ENCODE results near the gene FAM20A.

The FAM20A gene

GRCh38 chr17:68591583-68591982 is 9.6 kb downstream of the FAM20A start:
- Histone ChIP-seq H3F3A (ENCODE audit: insufficient read depth, low read length) (no peaks in the 10 kb centered on the region), H3K9me3 (ENCODE audit: low read length) (no peaks in the 10 kb centered on the region), H3K36me3 (ENCODE audit: insufficient read depth, low read length) (no peaks in the 10 kb centered on the region; the same call in 1 of the 2 replicates), H3K4me2 (ENCODE audit: low read length) (no peak overlapping the region), H3K4me1 (ENCODE audit: insufficient read depth, low read length, severe bottlenecking) (no peaks in the 10 kb centered on the region), H3K9me2 (ENCODE audit: low read depth, low read length) (no peaks in the 10 kb centered on the region), H2AFZ (ENCODE audit: low read length) (no peak overlapping the region), H3K27ac (ENCODE audit: low read depth, low read length, poor library complexity, severe bottlenecking) (no peak overlapping the region), H3K27me3 (ENCODE audit: insufficient read depth, low read length) (peaks cover 5% of the 10 kb centered on the region; the same call in 1 of the 2 replicates), H3K79me2 (ENCODE audit: insufficient read depth, low read length) (no peaks in the 10 kb centered on the region), H4K20me1 (ENCODE audit: insufficient read depth, low read length) (no peaks in the 10 kb centered on the region), H3K9ac (ENCODE audit: low read length) (no peak overlapping the region), H3K4me3 (ENCODE audit: low read depth, low read length, poor library complexity, severe bottlenecking) (no peak overlapping the region)
- no peak for TF ChIP-seq CTCF (IDR thresholded peaks at IDR 0.05; ENCODE audit: low read length)
- TF ChIP-seq EZH2 (IDR thresholded peaks at IDR 0.05; ENCODE audit: borderline replicate concordance, low read length) = no peak

DNA sequence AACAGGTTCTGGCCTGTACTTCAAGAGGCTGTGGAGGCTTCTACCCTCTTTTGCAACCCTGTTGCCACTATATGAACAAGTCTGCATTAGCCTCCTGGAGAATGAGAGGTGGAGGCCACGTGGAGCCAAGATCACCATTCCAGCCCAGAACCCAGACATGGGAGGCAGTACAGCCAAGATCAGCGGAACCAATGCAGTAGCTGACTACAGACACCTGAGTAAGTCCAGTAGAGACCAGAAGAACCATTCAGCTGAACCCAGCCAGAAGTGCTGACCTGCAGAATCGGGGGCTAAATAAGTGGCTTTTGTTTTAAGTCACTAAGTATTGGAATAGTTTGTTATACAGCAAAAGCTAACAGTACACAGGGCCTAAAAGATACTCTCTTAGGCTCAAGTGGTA is 12.1 kb downstream of the FAM20A start:
- Histone ChIP-seq H3K4me1 (ENCODE audit: insufficient read depth, low read length, severe bottlenecking) (no peaks in the 10 kb centered on the region), H3K79me2 (ENCODE audit: insufficient read depth, low read length) (no peaks in the 10 kb centered on the region), H4K20me1 (ENCODE audit: insufficient read depth, low read length) (no peaks in the 10 kb centered on the region), H3K27me3 (ENCODE audit: insufficient read depth, low read length) (peaks cover 9% of the 10 kb centered on the region), H3K4me2 (ENCODE audit: low read length) (no peak overlapping the region), H3K4me3 (ENCODE audit: low read depth, low read length, poor library complexity, severe bottlenecking) (no peak overlapping the region), H3K9ac (ENCODE audit: low read length) (no peak overlapping the region), H2AFZ (ENCODE audit: low read length) (no peak overlapping the region), H3K27ac (ENCODE audit: low read depth, low read length, poor library complexity, severe bottlenecking) (no peak overlapping the region), H3K9me2 (ENCODE audit: low read depth, low read length) (no peaks in the 10 kb centered on the region), H3F3A (ENCODE audit: insufficient read depth, low read length) (no peaks in the 10 kb centered on the region), H3K36me3 (ENCODE audit: insufficient read depth, low read length) (no peaks in the 10 kb centered on the region; the same call in 1 of the 2 replicates), H3K9me3 (ENCODE audit: low read length) (no peaks in the 10 kb centered on the region)
- TF ChIP-seq EZH2 (IDR thresholded peaks at IDR 0.05; ENCODE audit: borderline replicate concordance, low read length) (no peak), CTCF (IDR thresholded peaks at IDR 0.05; ENCODE audit: low read length) (no peak)

DNA sequence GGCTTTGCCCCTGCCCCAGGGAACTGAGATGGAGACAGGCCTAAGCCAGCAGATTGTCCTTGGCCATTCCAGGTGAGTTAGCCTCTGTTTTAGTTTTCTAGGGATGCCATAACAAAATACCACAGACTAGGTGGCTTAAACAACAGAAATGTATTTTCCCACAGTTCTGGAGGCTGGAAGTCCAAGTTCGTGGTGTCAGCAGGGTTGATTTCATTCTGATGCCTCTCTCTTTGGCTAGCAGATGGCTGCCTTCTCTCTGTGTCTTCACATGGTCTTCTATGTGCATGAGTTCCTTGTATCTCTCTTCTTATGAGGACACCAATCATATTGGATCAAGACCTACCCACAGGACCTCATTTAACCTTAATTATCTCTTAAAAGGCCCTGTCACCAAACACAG is 12.8 kb downstream of the FAM20A start:
- Histone ChIP-seq H3K9ac (ENCODE audit: low read length) (no peak overlapping the region), H3F3A (ENCODE audit: insufficient read depth, low read length) (no peaks in the 10 kb centered on the region), H4K20me1 (ENCODE audit: insufficient read depth, low read length) (no peaks in the 10 kb centered on the region), H3K4me1 (ENCODE audit: insufficient read depth, low read length, severe bottlenecking) (no peaks in the 10 kb centered on the region), H3K36me3 (ENCODE audit: insufficient read depth, low read length) (no peaks in the 10 kb centered on the region; the same call in 1 of the 2 replicates), H3K9me2 (ENCODE audit: low read depth, low read length) (no peaks in the 10 kb centered on the region), H3K9me3 (ENCODE audit: low read length) (no peaks in the 10 kb centered on the region), H3K27me3 (ENCODE audit: insufficient read depth, low read length) (peaks cover 9% of the 10 kb centered on the region), H3K4me2 (ENCODE audit: low read length) (no peak overlapping the region), H3K4me3 (ENCODE audit: low read depth, low read length, poor library complexity, severe bottlenecking) (no peak overlapping the region), H3K27ac (ENCODE audit: low read depth, low read length, poor library complexity, severe bottlenecking) (no peak overlapping the region), H2AFZ (ENCODE audit: low read length) (no peak overlapping the region), H3K79me2 (ENCODE audit: insufficient read depth, low read length) (no peaks in the 10 kb centered on the region)
- TF ChIP-seq CTCF (IDR thresholded peaks at IDR 0.05; ENCODE audit: low read length) (no peak), EZH2 (IDR thresholded peaks at IDR 0.05; ENCODE audit: borderline replicate concordance, low read length) (no peak)

All from OCI-LY1 (cell line).